T1000 (cell line): ENCODE results near the gene RNU7-1.

Experiments
- DNase-seq: peaks from one replicate; lab custom pipeline; 2025; ENCODE audit warnings: mixed read lengths; lab: John Stamatoyannopoulos, UW

RNU7-1 gene

GRCh38 chr12:6953442-6954315 lies 10.1 kb downstream of the RNU7-1 start:
- no peak for DNase-seq

GRCh38 chr12:6954316-6955107 lies 10.9 kb downstream of the RNU7-1 start:
- DNase-seq: no peak

- DNase-seq: no peak
Measured at GRCh38 chr12:6955108-6956020, 11.7 kb downstream of the RNU7-1 start.

- no peak for DNase-seq
Measured at GRCh38 chr12:6956021-6956727, 12.6 kb downstream of the RNU7-1 start.

GRCh38 chr12:6957151-6957701 lies 13.6 kb downstream of the RNU7-1 start:
- DNase-seq: no peak

- no peak for DNase-seq
Measured at GRCh38 chr12:6957741-6958608, 14.4 kb downstream of the RNU7-1 start.

GRCh38 chr12:6958609-6959057 lies 15.0 kb downstream of the RNU7-1 start:
- DNase-seq: no peak

- no peak for DNase-seq
Measured at GRCh38 chr12:6959058-6959804, 15.6 kb downstream of the RNU7-1 start.

- DNase-seq: no peak
Measured at GRCh38 chr12:6959805-6960592, 16.4 kb downstream of the RNU7-1 start.

GRCh38 chr12:6960593-6961277 lies 17.1 kb downstream of the RNU7-1 start:
- DNase-seq: no peak

- no peak for DNase-seq
Measured at GRCh38 chr12:6961278-6961694, 17.7 kb downstream of the RNU7-1 start.

GRCh38 chr12:6961695-6962284 lies 18.2 kb downstream of the RNU7-1 start:
- DNase-seq: no peak

- DNase-seq: no peak
Measured at GRCh38 chr12:6962285-6963015, 18.8 kb downstream of the RNU7-1 start.

- DNase-seq: no peak
Measured at GRCh38 chr12:6963016-6963731, 19.6 kb downstream of the RNU7-1 start.

- DNase-seq: no peak
Measured at GRCh38 chr12:6963791-6964413, 20.3 kb downstream of the RNU7-1 start.
